ENCODE data around the gene SLC6A1.
"Not testable (repeated sequence)": the region's sequence is repeated elsewhere in the genome, so short reads cannot be mapped to it uniquely, and the experiment has no call there.

Gene SLC6A1

GRCh38 chr3:11022115-11022514 lies 29.6 kb downstream of the SLC6A1 start:
- DNase-seq: no peak

GRCh38 chr3:11024181-11024580 lies 31.6 kb downstream of the SLC6A1 start:
- no peak for DNase-seq

- no peak for DNase-seq
These were observed 37.4 kb downstream of the SLC6A1 start for GRCh38 chr3:11029948-11030347.

- no peak for DNase-seq
These were observed 41.3 kb downstream of the SLC6A1 start for GRCh38 chr3:11033871-11034270.

- DNase-seq: no peak
These were observed 41.9 kb downstream of the SLC6A1 start for GRCh38 chr3:11034309-11034985.

- no peak for DNase-seq
These were observed 43.4 kb downstream of the SLC6A1 start for GRCh38 chr3:11035757-11036505.

GRCh38 chr3:11037241-11037873 lies 44.8 kb downstream of the SLC6A1 start:
- DNase-seq: no peak

GRCh38 chr3:11037976-11038375 lies 45.4 kb downstream of the SLC6A1 start:
- DNase-seq: no peak

- DNase-seq: no peak
These were observed 53.0 kb downstream of the SLC6A1 start for GRCh38 chr3:11045536-11045935.

- DNase-seq: no peak
These were observed 55.0 kb downstream of the SLC6A1 start for GRCh38 chr3:11047500-11047899.

- no peak for DNase-seq
These were observed 58.2 kb downstream of the SLC6A1 start for GRCh38 chr3:11050666-11051323.

GRCh38 chr3:11053926-11054503 lies 61.5 kb downstream of the SLC6A1 start:
- DNase-seq: no peak

- DNase-seq: no peak
These were observed 62.3 kb downstream of the SLC6A1 start for GRCh38 chr3:11054739-11055438.

- no peak for DNase-seq
These were observed 62.9 kb downstream of the SLC6A1 start for GRCh38 chr3:11055496-11055895.

- no peak for DNase-seq
These were observed 64.0 kb downstream of the SLC6A1 start for GRCh38 chr3:11056531-11057050.

GRCh38 chr3:11057655-11058054 lies 65.1 kb downstream of the SLC6A1 start:
- no peak for DNase-seq

GRCh38 chr3:11059090-11059798 lies 66.7 kb downstream of the SLC6A1 start:
- no peak for DNase-seq

- no peak for DNase-seq
These were observed 67.2 kb downstream of the SLC6A1 start for GRCh38 chr3:11059799-11060115.

GRCh38 chr3:11060500-11061251 lies 68.1 kb downstream of the SLC6A1 start:
- peak; percentile 29 for DNase-seq

- not testable (repeated sequence) for DNase-seq
These were observed 68.8 kb downstream of the SLC6A1 start for GRCh38 chr3:11061268-11061871.

All from CD4-positive, alpha-beta T cell treated with Interleukin-6 for 4 hours (primary cell).